Measurements from ENCODE around the gene TNFRSF1A.

The TNFRSF1A gene

DNA sequence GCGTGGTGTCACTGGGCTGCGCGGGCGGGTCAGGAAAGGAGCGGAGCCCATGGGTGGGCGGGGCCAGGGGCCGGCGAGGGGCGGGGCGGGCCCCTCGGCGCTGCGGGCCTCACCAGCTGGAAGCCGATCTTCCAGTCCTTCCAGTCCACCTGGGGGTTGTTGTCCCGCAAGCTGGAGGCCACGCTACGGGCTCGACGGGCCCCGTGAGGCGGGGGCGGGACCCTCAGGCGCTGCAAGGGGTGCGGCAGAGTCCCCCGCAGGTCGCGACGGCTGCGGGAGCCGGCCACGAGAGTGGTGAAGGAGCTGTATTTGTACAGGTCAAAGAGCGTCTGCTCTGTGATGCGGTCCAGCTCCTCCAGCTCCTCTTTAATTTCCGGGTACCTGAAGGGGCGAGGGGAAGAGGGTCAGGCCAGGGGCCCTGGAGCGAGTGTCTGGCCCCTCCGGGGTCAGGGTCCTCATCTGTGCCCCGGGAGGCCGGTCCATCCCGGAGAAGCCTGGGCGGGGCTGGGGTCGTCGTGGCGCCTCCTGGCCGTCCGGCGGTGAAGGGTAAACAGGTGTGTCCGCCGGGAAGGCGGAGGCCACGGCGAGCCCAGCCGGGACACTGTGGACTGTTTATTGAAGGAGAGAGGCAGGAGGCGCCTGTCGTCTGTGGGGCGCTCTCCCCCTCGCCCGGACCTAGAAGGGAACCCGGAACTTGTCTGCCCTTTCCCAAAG is 21.6 kb upstream of the TNFRSF1A start:
- H3K4me3 ChIP-seq (ENCODE audit: low read depth, low read length), result peak overlapping the region; percentile 37
- TF ChIP-seq, protein P1, sequence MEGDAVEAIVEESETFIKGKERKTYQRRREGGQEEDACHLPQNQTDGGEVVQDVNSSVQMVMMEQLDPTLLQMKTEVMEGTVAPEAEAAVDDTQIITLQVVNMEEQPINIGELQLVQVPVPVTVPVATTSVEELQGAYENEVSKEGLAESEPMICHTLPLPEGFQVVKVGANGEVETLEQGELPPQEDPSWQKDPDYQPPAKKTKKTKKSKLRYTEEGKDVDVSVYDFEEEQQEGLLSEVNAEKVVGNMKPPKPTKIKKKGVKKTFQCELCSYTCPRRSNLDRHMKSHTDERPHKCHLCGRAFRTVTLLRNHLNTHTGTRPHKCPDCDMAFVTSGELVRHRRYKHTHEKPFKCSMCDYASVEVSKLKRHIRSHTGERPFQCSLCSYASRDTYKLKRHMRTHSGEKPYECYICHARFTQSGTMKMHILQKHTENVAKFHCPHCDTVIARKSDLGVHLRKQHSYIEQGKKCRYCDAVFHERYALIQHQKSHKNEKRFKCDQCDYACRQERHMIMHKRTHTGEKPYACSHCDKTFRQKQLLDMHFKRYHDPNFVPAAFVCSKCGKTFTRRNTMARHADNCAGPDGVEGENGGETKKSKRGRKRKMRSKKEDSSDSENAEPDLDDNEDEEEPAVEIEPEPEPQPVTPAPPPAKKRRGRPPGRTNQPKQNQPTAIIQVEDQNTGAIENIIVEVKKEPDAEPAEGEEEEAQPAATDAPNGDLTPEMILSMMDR (IDR thresholded peaks at IDR 0.05; ENCODE audit: low read depth, low read length, missing control alignments), result no peak
- no peak for DNase-seq (ENCODE audit: low read depth)
- in situ Hi-C loops (cut with HindIII; ENCODE audit: low sequenced_read_pairs), result no loop called here

DNA sequence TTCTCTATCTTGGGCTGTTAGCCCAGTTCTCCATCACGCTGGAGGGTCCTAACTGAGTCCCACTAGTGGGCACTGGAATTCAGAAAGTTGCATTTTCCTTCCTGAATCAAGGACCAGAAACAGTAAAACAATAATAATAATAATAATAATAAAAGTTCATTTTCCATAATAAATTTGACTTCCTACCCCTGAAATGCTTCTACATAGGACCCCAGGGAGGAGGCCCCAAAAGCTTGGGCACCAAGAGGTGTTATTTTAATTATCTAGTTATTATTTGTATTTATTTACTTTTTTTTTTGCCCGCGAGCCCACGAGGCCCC is 21.1 kb upstream of the TNFRSF1A start:
- in situ Hi-C loops (cut with HindIII; ENCODE audit: low sequenced_read_pairs), result no loop called here
- peak overlapping the region; percentile 37 for H3K4me3 ChIP-seq (ENCODE audit: low read depth, low read length)
- TF ChIP-seq, protein P1 (IDR thresholded peaks at IDR 0.05; ENCODE audit: low read depth, low read length, missing control alignments), result no peak
- DNase-seq (ENCODE audit: low read depth), result no peak

DNA sequence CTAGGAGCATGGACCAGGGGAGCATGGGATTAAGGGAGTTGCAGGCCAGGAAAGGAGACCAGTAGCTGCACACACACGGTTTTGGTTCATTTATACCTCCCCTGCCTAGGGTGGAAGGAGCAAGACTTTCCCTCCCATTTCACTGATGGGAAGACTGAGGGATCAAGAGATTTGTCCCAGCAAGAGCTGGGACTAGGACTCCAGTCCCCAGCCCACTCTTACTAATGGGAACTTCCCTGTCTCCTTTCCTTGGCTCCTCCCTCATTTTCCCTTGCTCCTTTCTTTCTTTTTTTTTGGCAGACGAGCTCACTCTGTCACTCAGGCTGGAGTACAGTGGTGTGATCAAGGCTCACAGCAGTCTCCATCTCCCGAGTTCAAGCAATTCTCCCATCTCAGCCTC is 20.5 kb upstream of the TNFRSF1A start:
- H3K4me3 ChIP-seq (ENCODE audit: low read depth, low read length), result no peak overlapping the region
- TF ChIP-seq, protein P1 (IDR thresholded peaks at IDR 0.05; ENCODE audit: low read depth, low read length, missing control alignments), result no peak
- in situ Hi-C loops (cut with HindIII; ENCODE audit: low sequenced_read_pairs), result no loop called here
- no peak for DNase-seq (ENCODE audit: low read depth)

DNA sequence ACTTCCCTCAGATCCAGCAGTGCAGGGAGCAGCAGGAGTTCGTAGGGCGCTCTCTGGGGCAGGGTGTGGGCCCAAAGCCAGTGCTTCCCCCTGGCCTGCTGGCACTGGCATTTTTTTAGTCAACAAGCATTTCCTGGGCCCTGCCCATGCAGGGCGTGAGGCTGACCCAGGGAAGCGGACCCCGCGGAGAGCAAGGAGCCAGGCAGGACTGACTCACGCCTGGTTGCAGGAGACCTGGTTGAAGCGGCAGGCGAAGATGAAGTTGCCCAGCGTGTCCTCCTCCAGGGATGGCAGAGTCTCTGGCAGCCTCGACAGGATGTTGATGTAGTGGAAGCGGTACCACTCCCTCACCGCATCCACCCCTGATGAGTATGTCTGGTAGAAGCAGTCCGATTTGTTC is 20.0 kb upstream of the TNFRSF1A start:
- TF ChIP-seq, protein P1 (IDR thresholded peaks at IDR 0.05; ENCODE audit: low read depth, low read length, missing control alignments), result no peak
- in situ Hi-C loops (cut with HindIII; ENCODE audit: low sequenced_read_pairs), result no loop called here
- DNase-seq (ENCODE audit: low read depth), result no peak
- no peak overlapping the region for H3K4me3 ChIP-seq (ENCODE audit: low read depth, low read length)

DNA sequence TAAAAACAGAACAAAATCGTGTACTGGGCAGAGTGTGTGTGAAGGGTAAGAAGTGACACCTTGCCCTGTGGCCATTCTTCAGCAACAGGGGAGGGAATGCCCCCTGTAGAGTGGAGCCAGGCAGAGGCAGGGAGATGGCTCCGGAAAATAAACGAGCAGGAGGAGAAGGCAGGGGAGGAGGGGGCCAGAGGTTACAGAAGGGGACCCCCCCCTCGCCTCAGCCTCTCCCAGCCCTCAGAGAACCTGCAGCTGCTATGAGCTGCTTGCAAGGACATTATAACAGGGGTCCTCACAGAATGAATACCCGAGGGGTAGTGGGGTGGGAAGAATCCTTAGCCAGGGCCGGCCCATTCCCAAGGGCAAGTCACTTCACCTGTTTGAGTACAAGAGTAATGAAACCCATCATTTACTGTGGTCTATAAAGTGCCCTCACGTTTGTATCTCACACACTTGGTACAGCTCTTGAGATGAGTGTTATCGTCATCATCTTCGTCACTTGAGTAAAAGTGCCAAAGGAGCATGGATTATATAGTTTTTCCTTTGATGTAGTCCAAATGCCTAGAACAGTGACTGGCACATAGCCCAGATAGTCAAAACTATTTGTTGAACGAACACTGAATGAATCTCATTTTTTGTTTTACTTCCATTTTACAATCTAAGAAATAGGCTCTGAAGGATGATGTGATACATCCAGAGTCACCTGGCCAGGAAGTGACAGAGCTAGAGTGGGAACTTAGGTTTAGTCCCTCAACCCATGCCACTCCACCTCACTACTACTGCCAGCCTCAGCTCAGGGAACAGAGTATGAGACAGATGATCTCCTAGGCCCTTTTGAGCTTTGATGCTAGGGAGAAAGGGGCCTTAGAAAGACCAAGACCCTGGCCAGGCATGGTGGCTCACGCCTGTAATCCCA is 19.0 kb upstream of the TNFRSF1A start:
- TF ChIP-seq, protein P1 (IDR thresholded peaks at IDR 0.05; ENCODE audit: low read depth, low read length, missing control alignments), result no peak
- no peak overlapping the region for H3K4me3 ChIP-seq (ENCODE audit: low read depth, low read length)
- no peak for DNase-seq (ENCODE audit: low read depth)
- in situ Hi-C loops (cut with HindIII; ENCODE audit: low sequenced_read_pairs), result no loop called here

DNA sequence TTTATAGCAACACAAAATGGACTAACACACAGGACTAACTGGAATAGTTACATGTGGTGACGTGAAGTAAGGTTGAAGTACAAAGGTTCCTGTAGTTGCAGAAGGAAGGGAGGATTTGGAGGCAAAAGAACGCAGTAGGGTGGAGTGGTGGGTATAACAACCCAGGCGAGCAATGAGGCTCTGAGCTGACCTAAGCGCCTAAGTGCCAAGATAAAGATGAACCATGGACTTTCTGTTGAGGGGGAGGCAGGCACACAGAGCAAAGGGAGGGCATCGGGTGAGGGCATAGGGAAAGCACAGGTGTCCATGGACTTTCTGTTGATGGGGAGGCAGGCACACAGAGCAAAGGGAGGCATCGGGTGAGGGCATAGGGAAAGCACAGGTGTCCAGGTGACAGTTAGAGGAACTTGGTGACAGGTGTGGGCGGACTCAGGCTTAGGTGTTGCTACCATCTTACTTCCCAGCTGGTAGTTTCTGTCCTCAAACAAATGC is 18.2 kb upstream of the TNFRSF1A start:
- no peak overlapping the region for H3K4me3 ChIP-seq (ENCODE audit: low read depth, low read length)
- TF ChIP-seq, protein P1 (IDR thresholded peaks at IDR 0.05; ENCODE audit: low read depth, low read length, missing control alignments), result no peak
- no peak for DNase-seq (ENCODE audit: low read depth)
- in situ Hi-C loops (cut with HindIII; ENCODE audit: low sequenced_read_pairs), result no loop called here

Data from astrocyte of the cerebellum (primary cell).